Cerebellar nuclear complex (tissue), 1 donor: Measurements from ENCODE around the gene SF3B2.
"Not testable (repeated sequence)": the region's sequence is repeated elsewhere in the genome, so short reads cannot be mapped to it uniquely, and the experiment has no call there.

Experiments
- DNase-seq, 2 experiments: peaks; one replicate each; lab custom pipeline; 2025; lab: John Stamatoyannopoulos, UW

Gene SF3B2

DNA sequence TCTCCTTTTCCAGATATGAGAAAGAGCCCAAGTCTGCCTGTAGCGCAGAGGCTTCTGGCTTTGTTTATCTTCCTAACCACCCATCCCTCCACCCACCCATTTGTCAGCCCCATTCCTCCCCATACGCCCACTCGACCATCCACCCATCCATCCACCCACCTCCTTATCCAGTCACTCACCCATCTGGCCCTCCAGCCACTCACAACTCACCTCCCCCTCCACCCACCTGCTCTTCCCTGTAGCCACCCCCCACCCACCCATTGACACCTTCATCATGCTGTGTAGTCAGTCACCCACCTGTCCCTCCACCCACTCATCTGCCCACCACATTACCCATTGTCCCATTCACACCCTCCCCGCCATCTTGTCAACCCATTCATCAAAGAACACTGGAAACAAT, 34.8 kb upstream of the SF3B2 start:
- no peak for DNase-seq

DNA sequence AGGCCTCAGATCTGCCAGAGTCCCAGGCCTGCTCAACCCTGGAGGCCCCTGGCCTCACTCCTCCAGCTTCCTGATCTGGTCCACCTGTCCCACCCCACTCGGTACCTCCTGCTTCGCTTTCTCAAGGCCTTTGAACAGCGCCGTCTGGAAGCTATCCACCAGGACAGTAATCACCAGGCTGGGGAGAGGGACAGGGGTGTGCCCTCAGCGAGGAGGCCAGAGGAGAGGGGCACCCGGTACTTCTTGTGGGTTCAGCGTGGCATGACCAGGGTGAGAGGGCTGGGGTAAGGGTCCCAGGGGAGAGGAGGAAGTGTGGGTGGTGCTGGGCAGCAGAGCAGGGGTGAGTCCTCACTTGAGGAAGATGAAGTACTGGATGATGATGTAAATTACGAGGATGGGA, 32.0 kb upstream of the SF3B2 start:
- DNase-seq, result no peak

DNA sequence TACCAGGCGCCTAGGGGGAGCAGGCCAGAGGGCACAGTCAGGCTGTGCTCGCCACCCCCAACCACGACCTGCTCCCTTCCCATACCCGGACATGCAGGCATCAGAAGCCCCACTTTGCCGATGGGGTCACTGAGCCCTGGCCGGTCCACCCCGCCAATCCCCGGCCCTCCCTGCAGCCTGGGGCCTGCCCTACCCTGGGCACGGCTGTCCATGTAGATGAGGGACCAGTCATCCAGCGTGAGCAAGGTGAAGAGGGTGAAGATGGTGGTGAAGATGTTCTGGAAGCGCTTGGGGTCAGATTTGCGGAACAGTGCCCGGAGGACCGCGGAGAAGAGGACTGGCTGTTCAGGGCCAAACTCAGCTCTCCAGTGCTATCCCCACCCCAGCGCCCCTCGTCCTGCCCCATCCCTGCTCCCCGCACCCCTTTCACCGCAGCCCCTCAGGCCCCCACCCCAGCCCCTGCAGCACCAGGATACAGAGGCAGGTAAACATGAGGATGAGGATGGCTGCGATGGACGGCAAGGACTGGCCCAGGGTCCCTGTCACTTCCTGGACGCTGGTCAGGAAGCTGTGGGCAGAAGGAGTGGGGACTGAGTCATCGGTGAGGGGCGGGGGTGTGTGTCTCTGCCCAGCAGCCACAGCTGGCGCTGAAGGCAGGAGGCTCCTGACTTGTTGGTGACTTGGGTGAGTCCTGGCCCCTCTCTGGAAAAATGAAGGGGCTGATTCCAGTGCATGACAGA, 31.4 kb upstream of the SF3B2 start:
- DNase-seq, result no peak

GRCh38 chr11:66022401-66023185, 29.6 kb upstream of the SF3B2 start:
- DNase-seq, result no peak

GRCh38 chr11:66023186-66023440, 29.1 kb upstream of the SF3B2 start:
- not testable (repeated sequence) for DNase-seq

GRCh38 chr11:66026017-66026529, 26.1 kb upstream of the SF3B2 start, which contains the start of gene CATSPER1:
Gene CATSPER1, minus strand, starts transcription at chr11:66026479. Its CDS starts 100 bp downstream, at chr11:66026379.
- no peak for DNase-seq

DNA sequence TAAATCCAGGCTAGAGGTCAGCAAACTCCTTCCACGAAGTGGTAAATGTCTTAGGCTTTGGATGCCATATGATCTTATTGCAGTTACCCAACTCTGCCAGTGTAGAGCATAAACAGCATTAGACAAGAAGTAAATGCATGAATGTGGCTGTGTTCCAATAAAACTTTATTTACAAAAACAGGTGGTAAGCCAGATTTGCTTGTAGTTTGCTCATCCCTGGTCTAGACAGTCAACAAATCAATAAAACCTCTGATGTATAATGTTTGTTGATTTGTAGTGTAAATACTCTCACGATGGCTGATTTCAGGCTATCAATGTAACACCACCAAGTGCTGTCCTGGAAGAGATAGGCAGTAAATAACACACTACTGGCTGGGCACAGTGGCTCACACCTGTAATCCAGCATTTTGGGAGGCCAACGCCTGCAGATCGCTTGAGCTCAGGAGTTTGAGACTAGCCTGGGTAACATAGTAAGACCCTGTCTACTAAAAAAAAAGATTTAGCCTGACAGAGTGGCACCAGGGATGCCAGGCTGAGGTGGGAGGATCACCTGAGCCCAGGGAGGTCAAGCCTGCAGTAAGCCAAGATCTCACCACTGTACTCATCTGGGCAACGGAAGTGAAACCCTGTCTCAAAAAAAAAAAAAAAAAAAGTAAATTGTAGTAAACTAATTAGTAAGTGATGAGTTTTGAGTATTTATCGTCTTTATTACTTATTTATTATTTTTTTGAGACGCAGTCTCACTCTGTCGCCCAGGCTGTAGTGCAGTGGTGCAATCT, 19.0 kb upstream of the SF3B2 start:
- DNase-seq, result no peak

- DNase-seq, result no peak
Measured at GRCh38 chr11:66035653-66036333, 16.4 kb upstream of the SF3B2 start.

DNA sequence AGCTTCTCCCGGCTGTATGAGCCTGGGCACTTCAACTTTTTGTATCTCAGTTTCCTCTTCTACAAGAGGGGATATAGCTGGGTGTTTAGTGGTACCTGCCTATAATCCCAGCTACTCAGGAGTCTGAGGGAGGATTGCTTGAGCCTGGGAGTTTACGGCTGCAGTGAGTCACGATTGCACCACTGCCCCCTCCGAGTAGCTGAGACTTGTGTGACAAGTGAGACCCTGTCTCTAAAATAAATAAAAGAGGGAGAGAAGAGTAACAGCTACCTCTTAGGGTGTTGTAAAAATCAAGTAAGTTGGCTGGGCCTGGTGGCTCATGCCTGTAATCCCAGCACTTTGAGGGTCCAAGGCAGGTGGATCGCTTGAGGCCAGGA, 15.8 kb upstream of the SF3B2 start:
- DNase-seq, result no peak

- DNase-seq, result no peak
Measured at GRCh38 chr11:66037327-66037726, 14.8 kb upstream of the SF3B2 start.

- DNase-seq, result no peak
Measured at GRCh38 chr11:66039765-66040164, 12.4 kb upstream of the SF3B2 start.

- no peak for DNase-seq
Measured at GRCh38 chr11:66042227-66042995, 9.8 kb upstream of the SF3B2 start.

DNA sequence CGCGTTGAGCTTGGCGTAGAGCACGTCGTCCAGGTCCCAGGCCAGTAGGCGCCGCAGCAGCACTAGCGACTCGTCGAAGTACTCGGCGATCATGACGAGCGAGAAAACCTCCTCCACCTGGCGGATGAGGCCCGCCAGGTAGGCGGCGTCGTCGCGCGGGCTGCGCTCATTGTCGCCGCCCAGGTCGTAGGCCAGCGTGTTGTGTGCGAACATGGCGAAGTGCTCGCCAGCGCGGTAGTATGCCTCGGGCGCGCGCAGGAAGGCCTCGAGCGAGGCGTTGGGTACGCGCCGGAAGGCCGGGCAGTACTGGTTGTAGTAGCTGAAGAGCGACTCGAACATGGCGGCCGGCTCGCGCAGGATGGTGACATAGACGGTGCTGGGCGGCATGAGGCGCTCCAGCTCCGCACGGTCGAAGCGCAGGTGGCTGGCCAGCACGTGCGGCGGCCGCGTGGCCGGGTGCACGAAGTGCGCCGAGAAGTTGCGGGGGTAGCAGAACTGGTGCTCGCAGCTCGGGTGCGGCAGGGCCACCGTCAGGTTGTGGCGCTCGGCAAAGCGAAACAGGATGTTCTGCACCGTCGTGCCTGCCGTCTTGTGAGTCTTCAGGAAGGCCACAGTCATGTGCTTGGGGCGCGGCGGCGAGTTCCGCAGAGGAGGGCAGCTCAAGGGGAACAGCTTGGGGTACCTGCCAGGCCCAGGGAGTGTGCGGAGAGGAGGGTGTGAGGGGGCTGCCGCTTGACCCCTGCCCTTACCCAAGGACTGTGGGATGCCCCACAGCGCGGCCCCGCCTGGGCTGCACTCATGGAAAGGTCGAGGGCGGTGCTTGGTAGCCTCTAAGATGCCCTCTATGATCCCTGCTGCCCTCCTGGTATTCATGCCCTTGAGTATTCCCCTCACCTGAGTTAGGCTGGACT, 8.9 kb upstream of the SF3B2 start:
- DNase-seq, result no peak

DNA sequence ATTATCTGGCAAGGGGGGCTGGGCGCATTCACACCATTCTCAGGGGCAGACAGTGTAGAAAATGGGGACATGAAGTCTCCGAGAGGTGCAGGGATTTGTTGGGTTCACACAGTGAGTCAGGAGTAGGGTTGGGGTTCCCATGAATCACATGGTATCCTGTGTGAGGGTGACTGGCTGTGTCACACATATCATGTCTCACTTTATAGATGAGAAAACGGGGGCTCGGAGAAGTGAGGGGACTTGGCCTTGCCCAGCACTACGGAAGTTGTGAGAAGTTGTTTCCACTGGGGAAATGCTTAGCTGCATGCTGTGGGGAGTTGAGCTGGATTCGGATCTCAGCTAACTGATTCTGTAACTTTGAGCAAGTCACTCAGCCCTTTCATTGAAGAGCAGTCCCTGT, 7.4 kb upstream of the SF3B2 start:
- no peak for DNase-seq

- DNase-seq, result no peak
Measured at GRCh38 chr11:66045177-66045639, 7.0 kb upstream of the SF3B2 start.

GRCh38 chr11:66046901-66047300, 5.3 kb upstream of the SF3B2 start:
- DNase-seq, result no peak

DNA sequence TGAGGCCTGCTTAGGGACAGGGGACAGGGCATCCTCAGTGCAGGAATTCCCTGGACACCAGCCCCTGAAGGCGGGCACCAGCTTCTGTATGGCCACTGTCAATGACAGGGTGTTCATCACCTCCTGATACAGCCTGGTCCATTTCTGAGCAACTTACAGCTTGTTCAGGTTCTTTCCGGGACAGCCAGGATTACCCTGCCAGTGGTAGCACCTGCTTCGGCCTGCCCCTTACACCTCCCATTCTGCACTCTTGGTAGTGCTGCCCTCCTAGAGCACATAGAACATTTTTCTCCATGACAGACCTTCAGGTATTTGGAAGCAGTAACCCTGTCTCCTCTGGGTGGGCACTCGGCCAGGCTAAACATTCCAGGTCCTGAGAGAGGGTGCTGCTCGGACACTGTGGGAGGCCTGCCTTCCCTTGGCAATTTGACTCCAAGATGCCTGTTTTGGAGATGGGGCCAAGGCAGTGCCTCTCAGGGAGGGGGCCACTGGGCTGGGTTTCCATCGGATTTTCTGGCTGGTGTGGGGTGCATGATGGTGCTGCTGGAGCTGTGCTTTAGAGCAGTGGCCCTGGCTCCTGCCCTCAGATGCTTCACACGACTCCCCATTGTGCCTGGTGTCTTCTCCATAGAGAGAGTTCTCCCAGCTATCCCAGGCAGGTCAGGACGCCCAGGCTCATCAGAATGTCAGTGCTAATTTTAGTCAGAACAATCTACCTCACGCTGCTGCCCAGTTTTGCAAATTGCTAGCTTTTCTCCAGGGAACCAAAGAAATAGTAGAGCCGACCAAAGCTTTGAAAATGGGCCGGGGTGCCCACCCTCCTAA, 4.4 kb upstream of the SF3B2 start:
- DNase-seq, result no peak

GRCh38 chr11:66048547-66049323, 3.4 kb upstream of the SF3B2 start, which contains the start of gene GAL3ST3:
Gene GAL3ST3, minus strand, starts transcription at chr11:66049161. Its CDS starts 3,746 bp downstream, at chr11:66045415.
- DNase-seq, result no peak
